GM19035 (cell line): Measurements from ENCODE around the gene PPP2R2D.
"Not testable (repeated sequence)": the region's sequence is repeated elsewhere in the genome, so short reads cannot be mapped to it uniquely, and the experiment has no call there.

ENCODE experiments used
- ATAC-seq: cut with Tn5 transposase; IDR thresholded peaks from one replicate; pipeline ENCODE4 v1.9.1; 2021; ENCODE audit not compliant: unreplicated experiment

The PPP2R2D gene

GRCh38 chr10:131973160-131973951 is 72.5 kb downstream of the PPP2R2D start:
- no peak for ATAC-seq

- no peak for ATAC-seq
These were observed 73.4 kb downstream of the PPP2R2D start for GRCh38 chr10:131974034-131974817.

- ATAC-seq = no peak
These were observed 74.2 kb downstream of the PPP2R2D start for GRCh38 chr10:131975003-131975402.

GRCh38 chr10:131975796-131976195 is 75.0 kb downstream of the PPP2R2D start:
- ATAC-seq = no peak

DNA sequence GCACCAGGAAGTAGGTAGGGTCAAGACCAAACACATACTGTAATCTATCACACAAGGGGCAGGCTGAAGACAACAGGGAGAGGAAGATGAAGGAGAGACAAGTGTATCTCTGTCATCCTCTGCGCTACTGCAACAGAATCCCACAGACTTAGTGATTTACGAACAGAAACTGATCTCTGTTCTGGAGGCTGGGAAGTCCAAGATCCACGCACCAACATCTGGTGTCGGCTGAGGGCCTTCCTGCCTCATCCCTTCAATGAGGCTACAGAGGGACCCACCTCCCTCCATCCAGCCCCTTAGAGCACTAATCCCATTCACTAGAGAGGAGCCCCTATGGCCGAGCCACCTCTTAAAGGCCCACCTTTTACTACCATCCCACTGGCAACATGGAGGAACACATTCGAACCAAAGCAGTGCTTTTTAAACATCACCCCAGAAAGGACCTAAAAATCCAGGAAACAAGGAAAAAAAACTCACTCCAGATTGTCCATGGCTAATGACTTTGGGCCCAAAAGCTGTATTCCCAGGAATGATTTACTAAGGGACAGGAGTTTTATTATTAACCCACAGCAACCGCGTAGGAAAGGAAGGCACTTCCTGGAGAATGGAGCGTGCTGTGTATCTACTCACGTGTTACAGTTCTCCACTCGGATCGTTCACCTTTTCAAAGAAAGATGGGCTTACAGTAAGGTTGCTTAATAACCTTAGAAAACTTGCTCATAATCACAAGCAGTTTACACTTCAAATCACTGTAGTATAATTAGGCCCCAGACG is 76.7 kb downstream of the PPP2R2D start:
- no peak for ATAC-seq

DNA sequence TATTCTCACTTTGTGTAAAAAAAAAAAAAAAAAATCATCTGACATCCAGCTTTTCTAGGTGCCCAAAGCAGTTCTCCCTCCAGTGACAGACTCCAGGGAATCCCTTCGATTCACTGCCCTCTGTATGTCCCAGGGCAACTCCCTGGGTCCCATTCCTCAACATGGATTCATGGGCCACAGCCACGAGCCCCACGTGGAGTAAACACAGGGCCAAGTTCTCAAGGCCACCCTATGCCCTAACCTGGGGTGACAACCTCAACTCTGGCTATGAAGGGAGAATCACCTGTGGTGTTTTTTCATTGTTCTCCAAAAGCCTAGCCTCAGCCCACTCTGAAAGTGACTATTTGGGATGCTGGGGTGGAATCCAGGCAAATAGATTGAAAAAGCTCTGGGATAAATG is 77.6 kb downstream of the PPP2R2D start:
- no peak for ATAC-seq

GRCh38 chr10:131978851-131979250 is 78.0 kb downstream of the PPP2R2D start:
- ATAC-seq = no peak

GRCh38 chr10:131979336-131979735 is 78.5 kb downstream of the PPP2R2D start:
- ATAC-seq = no peak

- no peak for ATAC-seq
These were observed 79.0 kb downstream of the PPP2R2D start for GRCh38 chr10:131979821-131980270.

GRCh38 chr10:131980321-131980720 is 79.5 kb downstream of the PPP2R2D start:
- ATAC-seq = no peak

GRCh38 chr10:131980761-131981428 is 80.1 kb downstream of the PPP2R2D start:
- ATAC-seq = no peak

DNA sequence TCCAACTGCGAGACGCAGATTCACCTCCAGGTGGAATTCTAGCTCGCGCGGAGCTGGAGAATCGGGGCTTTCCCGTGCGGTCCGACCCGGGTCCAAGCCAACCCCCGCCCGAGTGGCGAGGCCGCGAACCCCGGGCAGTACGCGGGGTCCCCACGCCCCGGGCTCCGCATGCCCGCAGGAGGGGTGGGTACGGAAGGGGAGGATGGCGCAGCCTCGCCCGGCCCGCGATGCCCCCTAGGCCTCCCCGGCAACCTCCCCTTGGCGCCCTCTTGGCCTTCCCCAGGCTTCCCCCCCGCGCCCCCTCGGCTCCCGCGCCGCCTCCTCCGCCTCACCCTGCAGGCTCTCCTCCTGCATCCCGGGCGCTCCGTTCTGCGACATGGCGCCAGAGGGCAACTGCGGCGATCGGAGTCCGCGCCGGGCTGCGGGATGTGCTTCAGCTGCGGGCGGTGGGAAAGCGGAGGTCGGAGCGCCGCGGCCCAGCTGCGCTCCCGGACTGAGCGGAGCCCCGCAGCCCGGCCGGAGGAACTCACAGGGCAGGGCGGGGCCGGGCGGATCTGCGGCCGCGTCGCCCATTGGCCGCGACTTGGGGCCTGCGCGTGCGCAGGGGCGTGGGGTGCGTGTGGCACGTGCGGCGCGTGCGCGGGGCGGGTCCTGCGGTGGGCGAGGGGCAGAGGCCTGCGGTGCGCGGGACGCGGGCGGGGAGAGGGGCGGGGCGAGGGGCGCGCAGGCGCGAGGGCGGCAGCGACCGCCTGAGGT is 80.8 kb downstream of the PPP2R2D start, which contains the start of gene BNIP3:
Gene BNIP3 (minus strand): TSS at position 495 of the 756 bp plus-strand sequence. CDS start 117 bp downstream, at position 378.
- ATAC-seq = peak; percentile 87

DNA sequence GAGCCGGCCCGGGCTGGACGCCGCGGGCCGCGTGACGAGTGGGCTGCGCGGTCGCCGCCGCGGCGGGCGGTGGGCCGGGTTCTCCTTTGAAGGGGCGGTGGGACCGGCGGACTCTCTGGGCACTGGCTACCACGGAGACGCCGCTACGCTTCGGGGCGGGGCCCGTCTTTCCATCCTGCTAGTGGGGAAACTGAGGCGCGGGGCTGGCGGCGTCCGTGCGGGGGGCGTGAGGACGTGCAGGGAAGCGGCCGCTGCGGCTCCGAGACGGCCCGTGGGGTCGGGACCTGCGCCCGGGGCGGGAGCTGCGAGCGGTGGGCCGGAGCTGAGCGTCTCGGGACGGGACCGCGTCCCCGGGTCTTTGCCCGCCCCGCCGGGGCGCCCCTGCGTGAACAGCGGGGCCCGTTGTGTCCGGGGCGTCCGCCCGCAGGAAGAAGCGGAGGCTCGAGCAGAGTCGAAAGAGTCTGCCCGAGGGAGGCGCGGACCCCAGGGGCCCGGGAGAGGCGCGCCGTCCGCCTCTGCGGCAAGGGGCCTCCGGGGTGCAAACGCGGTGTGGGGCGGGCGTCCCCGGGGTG is 81.5 kb downstream of the PPP2R2D start:
- peak; percentile 34 for ATAC-seq

- no peak for ATAC-seq
These were observed 82.0 kb downstream of the PPP2R2D start for GRCh38 chr10:131982796-131983195.

GRCh38 chr10:131983780-131984179 is 83.0 kb downstream of the PPP2R2D start:
- ATAC-seq = no peak

- not testable (repeated sequence) for ATAC-seq
These were observed 86.0 kb downstream of the PPP2R2D start for GRCh38 chr10:131986851-131987250.

DNA sequence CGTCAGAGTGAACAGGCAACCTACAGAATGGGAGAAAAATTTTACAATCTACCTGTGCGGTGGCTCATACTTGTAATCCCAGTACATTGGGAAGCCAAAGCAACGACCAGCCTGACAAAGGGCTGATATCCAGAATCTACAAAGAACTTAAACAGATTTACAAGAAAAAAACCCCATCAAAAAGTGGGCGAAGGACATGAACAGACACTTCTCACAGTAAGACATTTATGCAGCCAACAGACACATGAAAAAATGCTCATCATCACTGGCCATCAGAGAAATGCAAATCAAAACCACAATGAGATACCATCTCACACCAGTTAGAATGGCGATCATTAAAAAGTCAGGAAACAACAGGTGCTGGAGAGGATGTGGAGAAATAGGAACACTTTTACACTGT is 86.5 kb downstream of the PPP2R2D start:
- not testable (repeated sequence) for ATAC-seq

DNA sequence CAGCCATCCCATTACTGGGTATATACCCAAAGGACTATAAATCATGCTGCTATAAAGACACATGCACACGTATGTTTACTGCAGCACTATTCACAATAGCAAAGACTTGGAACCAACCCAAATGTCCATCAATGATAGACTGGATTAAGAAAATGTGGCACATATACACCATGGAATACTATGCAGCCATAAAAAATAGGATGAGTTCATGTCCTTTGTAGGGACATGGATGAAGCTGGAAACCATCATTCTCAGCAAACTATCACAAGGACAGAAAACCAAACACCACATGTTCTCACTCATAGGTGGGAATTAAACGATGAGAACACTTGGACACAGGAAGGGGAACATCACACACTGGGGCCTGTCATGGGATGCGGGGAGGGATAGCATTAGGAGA is 87.0 kb downstream of the PPP2R2D start:
- not testable (repeated sequence) for ATAC-seq

- no peak for ATAC-seq
These were observed 90.9 kb downstream of the PPP2R2D start for GRCh38 chr10:131991726-131992125.

GRCh38 chr10:131993275-131993674 is 92.5 kb downstream of the PPP2R2D start:
- ATAC-seq = no peak
